ENCODE results near the gene HOXA13.

DNA sequence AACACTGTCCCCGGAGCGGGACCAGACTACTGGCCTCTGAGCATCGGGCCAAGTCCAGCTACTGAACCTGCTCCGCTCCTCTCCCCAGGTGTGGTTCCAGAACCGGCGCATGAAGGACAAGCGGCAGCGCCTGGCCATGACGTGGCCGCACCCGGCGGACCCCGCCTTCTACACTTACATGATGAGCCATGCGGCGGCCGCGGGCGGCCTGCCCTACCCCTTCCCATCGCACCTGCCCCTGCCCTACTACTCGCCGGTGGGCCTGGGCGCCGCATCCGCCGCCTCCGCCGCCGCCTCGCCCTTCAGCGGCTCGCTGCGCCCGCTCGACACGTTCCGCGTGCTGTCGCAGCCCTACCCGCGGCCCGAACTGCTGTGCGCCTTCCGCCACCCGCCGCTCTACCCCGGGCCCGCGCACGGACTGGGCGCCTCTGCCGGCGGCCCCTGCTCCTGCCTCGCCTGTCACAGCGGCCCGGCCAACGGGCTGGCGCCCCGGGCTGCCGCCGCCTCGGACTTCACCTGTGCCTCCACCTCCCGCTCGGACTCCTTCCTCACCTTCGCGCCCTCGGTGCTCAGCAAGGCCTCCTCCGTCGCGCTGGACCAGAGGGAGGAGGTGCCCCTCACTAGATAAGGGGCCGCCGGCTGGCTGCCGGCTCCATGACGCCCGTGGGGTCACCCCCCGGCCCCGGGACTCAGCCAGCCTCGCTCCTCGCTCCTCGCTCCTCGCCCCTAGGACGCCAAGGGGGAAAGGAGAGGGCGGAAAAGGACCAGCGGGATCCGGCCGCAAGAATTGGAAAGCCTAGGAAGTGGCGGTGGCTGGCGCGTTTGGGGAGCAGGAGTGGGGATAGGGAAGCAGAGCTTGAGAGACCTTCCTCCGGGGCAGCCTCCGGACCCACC lies 46.2 kb upstream of the HOXA13 start:
- TF ChIP-seq, protein P1, sequence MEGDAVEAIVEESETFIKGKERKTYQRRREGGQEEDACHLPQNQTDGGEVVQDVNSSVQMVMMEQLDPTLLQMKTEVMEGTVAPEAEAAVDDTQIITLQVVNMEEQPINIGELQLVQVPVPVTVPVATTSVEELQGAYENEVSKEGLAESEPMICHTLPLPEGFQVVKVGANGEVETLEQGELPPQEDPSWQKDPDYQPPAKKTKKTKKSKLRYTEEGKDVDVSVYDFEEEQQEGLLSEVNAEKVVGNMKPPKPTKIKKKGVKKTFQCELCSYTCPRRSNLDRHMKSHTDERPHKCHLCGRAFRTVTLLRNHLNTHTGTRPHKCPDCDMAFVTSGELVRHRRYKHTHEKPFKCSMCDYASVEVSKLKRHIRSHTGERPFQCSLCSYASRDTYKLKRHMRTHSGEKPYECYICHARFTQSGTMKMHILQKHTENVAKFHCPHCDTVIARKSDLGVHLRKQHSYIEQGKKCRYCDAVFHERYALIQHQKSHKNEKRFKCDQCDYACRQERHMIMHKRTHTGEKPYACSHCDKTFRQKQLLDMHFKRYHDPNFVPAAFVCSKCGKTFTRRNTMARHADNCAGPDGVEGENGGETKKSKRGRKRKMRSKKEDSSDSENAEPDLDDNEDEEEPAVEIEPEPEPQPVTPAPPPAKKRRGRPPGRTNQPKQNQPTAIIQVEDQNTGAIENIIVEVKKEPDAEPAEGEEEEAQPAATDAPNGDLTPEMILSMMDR (IDR thresholded peaks at IDR 0.05): no peak
- no peak for TF ChIP-seq POLR2A (IDR thresholded peaks at IDR 0.05)

All from Peyer's patch (tissue), 4 donors.